Measurements from ENCODE around the gene BMP10.

BMP10 gene, protein sequence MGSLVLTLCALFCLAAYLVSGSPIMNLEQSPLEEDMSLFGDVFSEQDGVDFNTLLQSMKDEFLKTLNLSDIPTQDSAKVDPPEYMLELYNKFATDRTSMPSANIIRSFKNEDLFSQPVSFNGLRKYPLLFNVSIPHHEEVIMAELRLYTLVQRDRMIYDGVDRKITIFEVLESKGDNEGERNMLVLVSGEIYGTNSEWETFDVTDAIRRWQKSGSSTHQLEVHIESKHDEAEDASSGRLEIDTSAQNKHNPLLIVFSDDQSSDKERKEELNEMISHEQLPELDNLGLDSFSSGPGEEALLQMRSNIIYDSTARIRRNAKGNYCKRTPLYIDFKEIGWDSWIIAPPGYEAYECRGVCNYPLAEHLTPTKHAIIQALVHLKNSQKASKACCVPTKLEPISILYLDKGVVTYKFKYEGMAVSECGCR

DNA sequence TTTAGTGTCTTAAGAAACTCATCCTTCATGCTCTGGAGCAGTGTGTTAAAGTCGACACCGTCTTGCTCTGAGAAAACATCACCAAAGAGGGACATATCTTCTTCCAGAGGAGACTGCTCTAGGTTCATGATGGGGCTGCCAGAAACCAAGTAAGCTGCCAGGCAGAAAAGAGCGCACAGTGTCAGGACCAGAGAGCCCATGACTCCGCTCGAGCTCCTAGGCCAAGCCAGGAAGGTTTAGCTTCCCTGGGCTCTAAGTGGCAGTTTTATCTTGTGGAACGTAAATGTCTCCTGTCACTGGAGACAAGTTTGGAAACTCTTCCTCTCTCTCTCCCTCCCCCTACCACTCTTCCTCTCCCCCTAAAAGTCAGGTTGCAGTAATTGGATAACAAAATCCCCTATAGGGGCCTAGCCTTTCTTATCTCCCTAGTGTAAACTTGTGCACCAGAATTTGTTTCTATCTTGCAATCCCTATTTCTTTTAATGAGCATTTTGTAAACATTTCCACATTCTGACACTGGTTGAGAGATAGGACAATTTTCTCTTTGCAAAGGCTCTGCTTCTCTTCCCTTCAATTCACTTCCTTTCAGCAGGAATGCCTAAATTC is at the start of gene BMP10:
TSS of gene BMP10 (minus strand) at position 239 of the 606 bp plus-strand sequence. CDS start at position 200, 39 bp downstream.
- TF ChIP-seq, protein P1, sequence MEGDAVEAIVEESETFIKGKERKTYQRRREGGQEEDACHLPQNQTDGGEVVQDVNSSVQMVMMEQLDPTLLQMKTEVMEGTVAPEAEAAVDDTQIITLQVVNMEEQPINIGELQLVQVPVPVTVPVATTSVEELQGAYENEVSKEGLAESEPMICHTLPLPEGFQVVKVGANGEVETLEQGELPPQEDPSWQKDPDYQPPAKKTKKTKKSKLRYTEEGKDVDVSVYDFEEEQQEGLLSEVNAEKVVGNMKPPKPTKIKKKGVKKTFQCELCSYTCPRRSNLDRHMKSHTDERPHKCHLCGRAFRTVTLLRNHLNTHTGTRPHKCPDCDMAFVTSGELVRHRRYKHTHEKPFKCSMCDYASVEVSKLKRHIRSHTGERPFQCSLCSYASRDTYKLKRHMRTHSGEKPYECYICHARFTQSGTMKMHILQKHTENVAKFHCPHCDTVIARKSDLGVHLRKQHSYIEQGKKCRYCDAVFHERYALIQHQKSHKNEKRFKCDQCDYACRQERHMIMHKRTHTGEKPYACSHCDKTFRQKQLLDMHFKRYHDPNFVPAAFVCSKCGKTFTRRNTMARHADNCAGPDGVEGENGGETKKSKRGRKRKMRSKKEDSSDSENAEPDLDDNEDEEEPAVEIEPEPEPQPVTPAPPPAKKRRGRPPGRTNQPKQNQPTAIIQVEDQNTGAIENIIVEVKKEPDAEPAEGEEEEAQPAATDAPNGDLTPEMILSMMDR (IDR thresholded peaks at IDR 0.05; ENCODE audit: low read depth, low read length, missing control alignments): no peak
- no peak within 1 kb of the TSS for H3K4me3 ChIP-seq (replicated peaks; ENCODE audit: low read depth, low read length)
- no peak for DNase-seq (ENCODE audit: extremely low read depth, low read depth)

DNA sequence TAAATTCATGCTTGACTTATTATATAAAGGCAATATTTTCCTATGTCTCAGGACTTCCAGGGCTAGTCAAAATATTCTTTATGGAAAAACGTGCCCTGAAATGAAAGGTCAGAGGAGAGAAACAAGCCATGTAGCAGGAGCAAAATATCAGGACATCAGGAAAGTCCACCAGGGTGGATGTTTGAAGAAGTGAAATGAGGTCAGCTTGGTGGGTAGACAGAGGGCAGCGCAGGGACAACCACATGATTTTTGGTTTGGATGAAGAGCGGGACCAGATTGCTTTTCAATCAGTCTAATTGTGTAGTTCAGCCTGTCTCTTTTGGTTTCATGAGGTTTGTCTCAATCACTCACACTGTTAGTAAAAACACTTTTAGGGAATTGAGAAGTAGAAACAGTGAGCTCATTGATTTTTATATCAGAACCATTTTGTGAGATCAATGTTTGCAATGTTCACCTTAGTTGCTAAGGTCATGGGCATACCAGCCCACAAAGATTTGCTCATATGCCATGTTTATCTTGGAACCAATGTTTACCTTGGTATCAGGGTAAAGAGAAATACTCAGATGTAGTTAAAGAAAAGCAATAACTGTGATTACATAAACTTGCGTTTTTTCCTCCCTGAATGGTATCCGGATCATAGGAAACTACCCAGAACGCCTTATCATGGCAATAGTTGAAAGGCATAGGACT is 49.4 kb upstream of the BMP10 start:
- DNase-seq (ENCODE audit: extremely low read depth, low read depth): no peak
- no peak overlapping the region for H3K4me3 ChIP-seq (replicated peaks; ENCODE audit: low read depth, low read length)
- TF ChIP-seq, protein P1 (IDR thresholded peaks at IDR 0.05; ENCODE audit: low read depth, low read length, missing control alignments): no peak

DNA sequence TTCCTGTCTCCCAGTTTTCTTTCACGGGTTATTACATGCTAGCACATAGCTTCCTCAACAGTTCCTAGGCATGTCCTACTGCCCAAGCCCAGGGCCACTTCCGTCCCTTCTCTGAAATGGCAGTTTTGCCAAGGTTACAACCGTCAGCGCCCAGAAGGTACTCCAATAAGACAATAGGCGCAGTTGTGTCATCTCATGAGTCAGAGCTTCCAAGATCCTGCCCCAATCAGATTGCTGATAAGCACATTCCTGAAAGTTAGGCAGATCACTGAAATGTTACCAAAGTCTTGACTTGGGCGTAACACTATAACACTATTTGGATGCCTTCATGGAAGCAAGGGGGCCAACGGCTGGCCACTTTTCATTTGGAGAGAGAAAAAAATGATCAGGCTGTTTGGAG is 47.3 kb upstream of the BMP10 start:
- no peak for DNase-seq (ENCODE audit: extremely low read depth, low read depth)
- TF ChIP-seq, protein P1 (IDR thresholded peaks at IDR 0.05; ENCODE audit: low read depth, low read length, missing control alignments): no peak
- H3K4me3 ChIP-seq (replicated peaks; ENCODE audit: low read depth, low read length): no peak overlapping the region

DNA sequence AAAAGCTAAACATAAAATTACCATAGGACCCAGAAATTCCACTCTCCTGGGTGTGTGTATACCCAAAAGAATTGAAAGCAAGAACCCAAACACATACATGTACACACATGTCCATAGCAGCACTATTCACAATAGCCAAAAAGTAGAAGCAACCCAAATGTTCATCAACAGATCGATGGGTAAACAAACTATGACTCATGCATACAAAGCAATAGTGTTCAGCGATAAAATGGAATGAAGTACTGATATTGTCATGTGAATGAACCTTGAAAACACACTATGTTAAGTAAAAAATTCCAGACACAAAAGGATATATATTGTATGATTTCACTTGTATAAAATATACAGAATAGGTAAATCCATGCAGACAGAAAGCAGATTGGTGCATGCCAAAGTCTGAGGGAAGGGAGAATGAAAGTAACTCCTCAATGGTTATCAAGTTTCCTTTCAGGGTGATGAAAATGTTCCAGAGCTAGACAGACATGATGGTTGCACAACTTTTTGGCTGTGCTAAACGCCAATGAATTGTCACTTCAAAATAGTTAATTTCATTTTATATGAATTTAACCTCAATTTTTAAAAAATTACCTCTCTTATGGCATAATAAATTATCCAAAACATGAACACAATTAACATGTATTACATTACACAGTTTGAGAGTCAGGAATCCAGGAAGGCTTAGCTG is 46.0 kb upstream of the BMP10 start:
- no peak overlapping the region for H3K4me3 ChIP-seq (replicated peaks; ENCODE audit: low read depth, low read length)
- DNase-seq (ENCODE audit: extremely low read depth, low read depth): no peak
- TF ChIP-seq, protein P1 (IDR thresholded peaks at IDR 0.05; ENCODE audit: low read depth, low read length, missing control alignments): no peak

DNA sequence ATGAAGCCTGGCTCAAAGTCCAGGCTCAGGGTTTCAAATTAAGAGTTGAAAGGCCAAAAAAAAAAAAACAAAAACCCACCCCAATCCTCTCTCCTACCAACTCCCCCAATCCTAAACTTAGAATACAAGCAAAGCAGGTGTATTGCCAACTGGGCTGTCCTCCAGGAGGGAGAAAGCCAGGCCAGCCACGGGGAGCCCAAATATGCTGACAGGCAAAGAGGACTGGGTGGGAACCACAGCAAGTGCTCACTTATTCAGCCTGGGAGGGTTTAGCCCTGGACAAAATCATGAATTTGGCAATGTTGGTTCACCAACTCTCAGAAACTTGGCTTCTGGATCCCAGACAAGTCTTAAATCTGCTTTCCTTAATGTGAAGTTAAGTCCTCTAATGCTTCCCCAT is 45.0 kb upstream of the BMP10 start:
- H3K4me3 ChIP-seq (replicated peaks; ENCODE audit: low read depth, low read length): no peak overlapping the region
- TF ChIP-seq, protein P1 (IDR thresholded peaks at IDR 0.05; ENCODE audit: low read depth, low read length, missing control alignments): no peak
- DNase-seq (ENCODE audit: extremely low read depth, low read depth): no peak

DNA sequence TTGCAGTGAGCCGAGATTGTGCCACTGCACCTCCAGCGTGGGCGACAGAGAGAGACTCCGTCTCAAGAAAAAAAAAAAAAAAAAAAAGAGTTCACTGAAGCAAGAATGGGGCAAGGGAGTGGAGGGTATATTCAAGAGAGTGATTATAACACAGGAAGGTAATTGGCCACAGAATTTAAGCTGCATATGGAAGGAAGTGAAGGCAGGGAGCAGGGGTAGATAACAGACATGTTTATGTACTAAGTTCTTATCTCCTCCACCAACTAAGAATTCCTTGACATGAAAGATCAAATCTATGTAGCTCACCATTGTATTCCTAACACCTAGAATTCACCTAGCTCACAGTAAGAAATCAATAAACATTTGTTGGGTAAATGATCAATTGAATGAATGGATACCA is 44.2 kb upstream of the BMP10 start:
- no peak overlapping the region for H3K4me3 ChIP-seq (replicated peaks; ENCODE audit: low read depth, low read length)
- TF ChIP-seq, protein P1 (IDR thresholded peaks at IDR 0.05; ENCODE audit: low read depth, low read length, missing control alignments): no peak
- DNase-seq (ENCODE audit: extremely low read depth, low read depth): no peak
